Activated CD4-positive, CD25-positive, alpha-beta regulatory T cell treated with anti-CD3 and anti-CD28 coated beads, Interleukin-2, amount 50 U/mL, for 24 hours (primary cell): ENCODE data around the gene KCP.
"Not testable (repeated sequence)": the region's sequence is repeated elsewhere in the genome, so short reads cannot be mapped to it uniquely, and the experiment has no call there.

ENCODE experiments used
- ATAC-seq, 2 donors: fragments of 150-1000 bp; cut with Tn5 transposase; one replicate each; pipeline ENCODE4 v1.10.0; 2021; ENCODE audit warnings: mild to moderate bottlenecking in 1 of 2, moderate library complexity in 1 of 2

KCP gene

GRCh38 chr7:128920913-128921582 lies 10.5 kb upstream of the KCP start:
- ATAC-seq = no peak

GRCh38 chr7:128919881-128920799 lies 9.6 kb upstream of the KCP start:
- no peak for ATAC-seq

- ATAC-seq = no peak
Observed at GRCh38 chr7:128919241-128919640, 8.7 kb upstream of the KCP start.

- no peak for ATAC-seq
Observed at GRCh38 chr7:128918016-128918665, 7.6 kb upstream of the KCP start.

GRCh38 chr7:128917122-128917521 lies 6.6 kb upstream of the KCP start:
- no peak for ATAC-seq

GRCh38 chr7:128916643-128916915 lies 6.1 kb upstream of the KCP start:
- no peak for ATAC-seq

GRCh38 chr7:128915841-128916642 lies 5.5 kb upstream of the KCP start:
- ATAC-seq = no peak

- ATAC-seq = no peak
Observed at GRCh38 chr7:128915271-128915819, 4.8 kb upstream of the KCP start.

- ATAC-seq = peak; percentile 59 to 75
Observed at GRCh38 chr7:128914566-128915151, 4.2 kb upstream of the KCP start.

GRCh38 chr7:128913870-128914565 lies 3.5 kb upstream of the KCP start:
- ATAC-seq = no peak

GRCh38 chr7:128912709-128913495 lies 2.4 kb upstream of the KCP start:
- not testable (repeated sequence) for ATAC-seq

GRCh38 chr7:128912281-128912680 lies 1.8 kb upstream of the KCP start:
- ATAC-seq = no peak

GRCh38 chr7:128911423-128912031 lies 1.0 kb upstream of the KCP start:
- ATAC-seq = no peak

- ATAC-seq = no peak
Observed at GRCh38 chr7:128909625-128910568, 612 bp downstream of the KCP start.

GRCh38 chr7:128908750-128909624 lies 1.5 kb downstream of the KCP start:
- no peak for ATAC-seq

GRCh38 chr7:128906766-128907559 lies 3.5 kb downstream of the KCP start:
- no peak for ATAC-seq
